WI38 (cell line): Measurements from ENCODE around the gene PIK3CD.
"Not testable (repeated sequence)": the region's sequence is repeated elsewhere in the genome, so short reads cannot be mapped to it uniquely, and the experiment has no call there.

ENCODE experiments used
- H3K4me3 ChIP-seq: 2 replicates; pipeline ENCODE4 v1.5.1; 2011; ENCODE audit warnings: low read depth, mild to moderate bottlenecking, control low read depth, low read length
- TF ChIP-seq, protein P1 (sequence below): IDR thresholded peaks from 2 replicates; pipeline ENCODE4 v1.5.1; 2012; ENCODE audit warnings: low read depth, mild to moderate bottlenecking, control low read depth, low read length

Gene PIK3CD

GRCh38 chr1:9670085-9670484 lies 18.6 kb downstream of the PIK3CD start:
- TF ChIP-seq, protein P1, sequence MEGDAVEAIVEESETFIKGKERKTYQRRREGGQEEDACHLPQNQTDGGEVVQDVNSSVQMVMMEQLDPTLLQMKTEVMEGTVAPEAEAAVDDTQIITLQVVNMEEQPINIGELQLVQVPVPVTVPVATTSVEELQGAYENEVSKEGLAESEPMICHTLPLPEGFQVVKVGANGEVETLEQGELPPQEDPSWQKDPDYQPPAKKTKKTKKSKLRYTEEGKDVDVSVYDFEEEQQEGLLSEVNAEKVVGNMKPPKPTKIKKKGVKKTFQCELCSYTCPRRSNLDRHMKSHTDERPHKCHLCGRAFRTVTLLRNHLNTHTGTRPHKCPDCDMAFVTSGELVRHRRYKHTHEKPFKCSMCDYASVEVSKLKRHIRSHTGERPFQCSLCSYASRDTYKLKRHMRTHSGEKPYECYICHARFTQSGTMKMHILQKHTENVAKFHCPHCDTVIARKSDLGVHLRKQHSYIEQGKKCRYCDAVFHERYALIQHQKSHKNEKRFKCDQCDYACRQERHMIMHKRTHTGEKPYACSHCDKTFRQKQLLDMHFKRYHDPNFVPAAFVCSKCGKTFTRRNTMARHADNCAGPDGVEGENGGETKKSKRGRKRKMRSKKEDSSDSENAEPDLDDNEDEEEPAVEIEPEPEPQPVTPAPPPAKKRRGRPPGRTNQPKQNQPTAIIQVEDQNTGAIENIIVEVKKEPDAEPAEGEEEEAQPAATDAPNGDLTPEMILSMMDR: no peak
- H3K4me3 ChIP-seq: no peak overlapping the region

DNA sequence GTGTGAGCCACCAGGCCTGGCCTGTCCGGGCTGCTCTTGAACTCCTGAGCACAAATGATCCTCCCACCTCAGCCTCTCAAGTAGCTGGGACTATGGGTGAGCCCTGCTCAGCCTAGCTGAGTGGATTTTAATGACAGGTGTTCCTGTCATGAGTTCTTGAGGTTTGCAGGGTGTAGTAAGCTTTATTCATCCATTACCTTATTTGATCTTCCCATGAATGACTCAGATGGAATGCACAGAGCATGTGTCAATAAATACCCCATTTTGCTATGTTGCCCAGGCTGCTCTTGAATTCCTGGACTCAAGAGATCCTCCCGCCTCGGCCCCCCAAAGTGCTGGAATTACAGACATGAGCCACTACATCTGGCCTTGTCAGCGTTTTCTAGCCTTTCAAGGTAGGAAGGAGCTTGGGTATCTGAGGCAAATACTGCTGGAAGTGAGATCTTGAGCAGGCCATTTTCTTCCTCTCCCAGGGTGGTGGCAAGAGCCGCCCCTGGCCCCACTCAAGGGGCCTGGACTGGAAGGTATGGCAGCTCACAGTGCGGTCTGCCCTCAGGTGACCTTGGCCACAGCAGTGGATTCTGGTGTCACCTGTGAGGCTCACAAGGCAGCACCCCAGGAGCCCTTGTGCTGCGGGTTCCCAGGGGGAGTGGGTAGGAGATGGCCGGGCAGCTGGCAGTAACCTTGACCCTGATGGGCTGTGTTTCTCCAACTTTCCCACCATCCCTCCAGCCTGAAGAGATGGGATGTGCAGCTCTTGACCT lies 20.0 kb downstream of the PIK3CD start:
- H3K4me3 ChIP-seq: no peak overlapping the region
- TF ChIP-seq, protein P1: no peak

DNA sequence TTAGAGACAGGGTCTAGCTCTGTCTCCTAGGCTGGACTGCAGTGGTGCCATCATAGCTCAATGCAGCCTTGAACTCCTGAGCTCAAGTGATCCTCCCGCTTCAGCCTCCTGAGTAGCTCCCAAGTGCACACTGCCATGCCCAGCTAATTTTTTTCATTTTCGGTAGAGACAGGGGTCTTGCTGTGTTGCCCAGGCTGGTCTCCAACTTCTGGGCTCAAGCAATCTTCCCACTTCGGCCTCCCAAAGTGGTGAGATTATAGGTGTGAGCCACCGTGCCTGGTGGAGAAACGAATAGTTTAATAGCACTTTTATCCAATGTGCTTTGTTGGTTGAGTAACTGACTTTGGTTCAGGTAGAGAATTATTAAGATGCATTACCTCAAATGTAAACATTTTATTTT lies 20.9 kb downstream of the PIK3CD start:
- H3K4me3 ChIP-seq: no peak overlapping the region
- TF ChIP-seq, protein P1: no peak

GRCh38 chr1:9675393-9675792 lies 23.9 kb downstream of the PIK3CD start:
- TF ChIP-seq, protein P1: no peak
- H3K4me3 ChIP-seq: no peak overlapping the region

DNA sequence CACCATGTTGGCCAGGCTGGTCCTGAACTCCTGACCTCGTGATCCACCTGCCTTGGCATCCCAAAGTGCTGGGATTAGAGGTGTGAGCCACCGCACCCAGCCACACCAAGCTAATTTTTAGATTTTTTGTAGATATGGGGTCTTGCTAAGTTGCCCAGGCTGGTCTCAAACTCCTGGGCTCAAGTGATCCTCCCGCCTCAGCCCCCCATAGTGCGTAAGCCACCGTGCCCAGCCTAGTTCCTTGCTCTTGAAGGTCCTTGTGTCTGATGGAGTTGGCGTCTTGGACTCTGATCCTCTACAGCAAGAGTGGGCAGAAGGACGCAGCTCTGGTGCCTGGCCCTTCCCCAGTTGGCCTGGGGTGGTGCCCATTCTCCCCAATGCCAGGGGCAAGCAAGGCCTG lies 24.6 kb downstream of the PIK3CD start:
- not testable (repeated sequence) for H3K4me3 ChIP-seq

GRCh38 chr1:9676815-9677393 lies 25.4 kb downstream of the PIK3CD start:
- TF ChIP-seq, protein P1: no peak
- H3K4me3 ChIP-seq: no peak overlapping the region

DNA sequence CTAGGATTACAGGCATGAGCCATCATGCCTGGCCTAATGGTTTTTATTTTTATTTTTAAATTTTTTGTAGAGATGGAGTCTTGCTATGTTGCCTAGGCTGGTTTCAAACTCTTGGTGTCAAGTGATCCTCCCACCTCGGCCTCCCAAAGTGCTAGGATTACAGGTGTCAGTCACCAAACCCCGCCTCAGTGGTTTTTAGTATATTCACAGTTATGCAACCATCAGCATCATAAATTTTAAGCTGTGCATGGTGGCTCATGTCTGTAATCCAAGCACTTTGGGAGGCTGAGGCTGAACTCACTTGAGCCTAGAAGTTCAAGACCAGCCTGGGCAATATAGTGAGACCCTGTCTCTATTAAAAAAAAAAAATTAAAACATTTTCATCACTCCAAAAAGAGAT lies 28.6 kb downstream of the PIK3CD start:
- TF ChIP-seq, protein P1: no peak
- no peak overlapping the region for H3K4me3 ChIP-seq
